ENCODE measurements around the gene FA2H. TPM values are rescaled to one million over a fixed set of nuclear protein-coding genes. Genes with fewer than 3 reads are reported as not detected.

The FA2H gene
- total RNA-seq, 4 donors from 2014 or later: 0.41 TPM; not detected in 3

- Histone ChIP-seq H3K36me3 (no peaks in the 10 kb centered on the region), H3K27ac (no peak overlapping the region), H3K27me3 (peaks cover 0 to 3% (median 0%) of the 10 kb centered on the region in 3 donors), H3K9me3 (no peaks in the 10 kb centered on the region), H3K4me3 (no peak overlapping the region), H3K4me1 (no peaks in the 10 kb centered on the region)
- in situ Hi-C loops (cut with MboI; ENCODE audit: low sequenced_read_pairs in 4 of 4) (no loop called here), intact Hi-C loops (cut with DNase I; ENCODE audit: low total_unique reads) (no loop called here)
- DNase-seq (no peak), ATAC-seq (no peak)
- TF ChIP-seq POLR2A (IDR thresholded peaks at IDR 0.05) (no peak), CTCF (IDR thresholded peaks at IDR 0.05 in 4 of 5, conservative IDR thresholded peaks at IDR 0.05 in 1 of 5) (no peak)
These were observed 10.4 kb upstream of the FA2H start for GRCh38 chr16:74785031-74785430.

- intact Hi-C loops (cut with DNase I; ENCODE audit: low total_unique reads): no loop called here
- H3K27me3 ChIP-seq: peaks cover 7 to 22% (median 8%) of the 10 kb centered on the region in 3 donors
- in situ Hi-C loops (cut with MboI; ENCODE audit: low sequenced_read_pairs in 4 of 4): no loop called here
- H3K4me3 ChIP-seq: no peak overlapping the region
- DNase-seq (no peak), ATAC-seq (no peak)
- peaks cover 5 to 6% of the 10 kb centered on the region in 2 donors for H3K4me1 ChIP-seq
- no peak overlapping the region for H3K27ac ChIP-seq
- no peak for TF ChIP-seq CTCF (IDR thresholded peaks at IDR 0.05 in 4 of 5, conservative IDR thresholded peaks at IDR 0.05 in 1 of 5)
- no peak for TF ChIP-seq POLR2A (IDR thresholded peaks at IDR 0.05)
- no peaks in the 10 kb centered on the region for H3K9me3 ChIP-seq
- no peaks in the 10 kb centered on the region for H3K36me3 ChIP-seq
These were observed 4.0 kb upstream of the FA2H start for GRCh38 chr16:74778646-74779045.

GRCh38 chr16:74776926-74777325 lies 2.3 kb upstream of the FA2H start:
- no peaks in the 10 kb centered on the region for H3K36me3 ChIP-seq
- no peak for TF ChIP-seq CTCF (IDR thresholded peaks at IDR 0.05 in 4 of 5, conservative IDR thresholded peaks at IDR 0.05 in 1 of 5)
- no peak for TF ChIP-seq POLR2A (IDR thresholded peaks at IDR 0.05)
- peaks cover 15 to 31% (median 20%) of the 10 kb centered on the region in 3 donors for H3K27me3 ChIP-seq
- intact Hi-C loops (cut with DNase I; ENCODE audit: low total_unique reads) (no loop called here), in situ Hi-C loops (cut with MboI; ENCODE audit: low sequenced_read_pairs in 4 of 4) (no loop called here)
- no peaks in the 10 kb centered on the region for H3K9me3 ChIP-seq
- DNase-seq (no peak), ATAC-seq (no peak)
- peaks cover 5 to 6% of the 10 kb centered on the region in 2 donors for H3K4me1 ChIP-seq
- H3K4me3 ChIP-seq: no peak overlapping the region
- H3K27ac ChIP-seq: no peak overlapping the region

- Histone ChIP-seq H3K27me3 (peaks cover 15 to 28% (median 20%) of the 10 kb centered on the region in 3 donors), H3K36me3 (no peaks in the 10 kb centered on the region), H3K27ac (no peak overlapping the region), H3K9me3 (no peaks in the 10 kb centered on the region), H3K4me3 (peak overlapping the region in 1 of 4 donors; percentile 38), H3K4me1 (peaks cover 5 to 6% of the 10 kb centered on the region in 2 donors)
- in situ Hi-C loops (cut with MboI; ENCODE audit: low sequenced_read_pairs in 4 of 4): no loop called here
- ATAC-seq: no peak
- no peak for TF ChIP-seq CTCF (IDR thresholded peaks at IDR 0.05 in 4 of 5, conservative IDR thresholded peaks at IDR 0.05 in 1 of 5)
- intact Hi-C loops (cut with DNase I; ENCODE audit: low total_unique reads): no loop called here
- no peak for DNase-seq
These were observed 635 bp upstream of the FA2H start for GRCh38 chr16:74775255-74775654.

Measured in gastrocnemius medialis (tissue), 4 donors.